ENCODE measurements around the gene LIPN.
"Not testable (repeated sequence)": the region's sequence is repeated elsewhere in the genome, so short reads cannot be mapped to it uniquely, and the experiment has no call there.

LIPN gene

DNA sequence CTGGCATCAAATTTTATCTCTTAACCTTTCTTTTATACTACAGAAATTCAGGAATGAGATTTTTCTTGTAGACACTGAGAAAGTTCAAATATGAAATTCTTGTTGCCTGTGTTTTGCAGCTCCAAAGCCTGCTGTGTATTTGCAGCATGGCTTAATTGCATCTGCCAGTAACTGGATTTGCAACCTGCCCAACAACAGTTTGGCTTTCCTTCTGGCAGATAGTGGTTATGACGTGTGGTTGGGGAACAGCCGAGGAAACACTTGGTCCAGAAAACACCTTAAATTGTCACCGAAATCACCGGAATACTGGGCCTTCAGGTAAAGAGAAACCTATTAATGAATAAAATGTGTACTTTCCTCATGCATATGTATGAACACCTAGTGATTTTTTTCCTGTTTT lies 29.0 kb upstream of the LIPN start:
- H3K4me1 ChIP-seq = no peaks in the 10 kb centered on the region
- TF ChIP-seq, protein P1, sequence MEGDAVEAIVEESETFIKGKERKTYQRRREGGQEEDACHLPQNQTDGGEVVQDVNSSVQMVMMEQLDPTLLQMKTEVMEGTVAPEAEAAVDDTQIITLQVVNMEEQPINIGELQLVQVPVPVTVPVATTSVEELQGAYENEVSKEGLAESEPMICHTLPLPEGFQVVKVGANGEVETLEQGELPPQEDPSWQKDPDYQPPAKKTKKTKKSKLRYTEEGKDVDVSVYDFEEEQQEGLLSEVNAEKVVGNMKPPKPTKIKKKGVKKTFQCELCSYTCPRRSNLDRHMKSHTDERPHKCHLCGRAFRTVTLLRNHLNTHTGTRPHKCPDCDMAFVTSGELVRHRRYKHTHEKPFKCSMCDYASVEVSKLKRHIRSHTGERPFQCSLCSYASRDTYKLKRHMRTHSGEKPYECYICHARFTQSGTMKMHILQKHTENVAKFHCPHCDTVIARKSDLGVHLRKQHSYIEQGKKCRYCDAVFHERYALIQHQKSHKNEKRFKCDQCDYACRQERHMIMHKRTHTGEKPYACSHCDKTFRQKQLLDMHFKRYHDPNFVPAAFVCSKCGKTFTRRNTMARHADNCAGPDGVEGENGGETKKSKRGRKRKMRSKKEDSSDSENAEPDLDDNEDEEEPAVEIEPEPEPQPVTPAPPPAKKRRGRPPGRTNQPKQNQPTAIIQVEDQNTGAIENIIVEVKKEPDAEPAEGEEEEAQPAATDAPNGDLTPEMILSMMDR (IDR thresholded peaks at IDR 0.05) = no peak
- no peaks in the 10 kb centered on the region for H3K36me3 ChIP-seq
- H3K4me3 ChIP-seq = no peak overlapping the region
- no peak overlapping the region for H3K27ac ChIP-seq
- peaks cover 0 to 9% of the 10 kb centered on the region in 2 donors for H3K27me3 ChIP-seq
- DNase-seq = no peak
- H3K9me3 ChIP-seq = no peaks in the 10 kb centered on the region
- intact Hi-C loops (cut with DNase I; ENCODE audit: low total_unique reads) = no loop called here

DNA sequence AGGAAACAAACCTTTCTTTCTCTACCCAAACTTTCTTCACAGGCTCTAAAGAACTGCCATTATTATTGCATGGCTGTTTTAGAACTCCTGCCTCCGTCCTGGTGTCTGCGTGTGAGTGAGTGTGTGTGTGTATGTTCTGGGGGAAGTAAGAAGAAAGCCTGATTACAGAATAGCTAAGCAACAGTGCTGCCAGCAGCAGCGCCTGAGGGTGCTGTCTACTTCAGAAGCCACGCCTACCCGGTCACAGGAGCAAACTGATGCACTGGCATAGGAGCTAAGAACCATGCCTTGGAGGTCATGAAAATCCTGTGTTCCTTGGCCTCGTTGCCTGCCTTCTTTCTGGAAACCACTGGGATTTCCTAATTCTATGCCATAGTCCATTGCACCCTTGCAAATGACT lies 28.5 kb upstream of the LIPN start:
- peak in 1 of 2 donors; percentile 59 for DNase-seq

DNA sequence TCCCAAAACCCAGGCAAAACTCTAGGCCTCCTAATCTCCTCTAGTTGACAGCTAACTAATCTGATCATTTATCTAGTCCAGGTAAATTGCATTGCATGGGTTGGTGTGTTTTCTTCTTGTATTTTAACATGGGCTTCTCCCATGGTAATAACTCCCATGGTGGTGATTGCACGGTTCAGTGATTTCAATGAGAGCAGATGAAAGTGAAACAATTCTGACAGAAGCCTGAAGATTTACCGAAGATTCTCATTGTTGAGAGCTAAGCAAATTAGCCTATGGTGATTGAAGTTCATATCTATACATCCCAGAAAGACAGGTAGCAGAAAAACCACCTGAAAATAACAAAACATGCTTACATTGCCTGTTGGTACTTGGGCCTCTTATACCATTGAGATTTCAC lies 26.6 kb upstream of the LIPN start:
- TF ChIP-seq, protein P1 (IDR thresholded peaks at IDR 0.05) = no peak
- Histone ChIP-seq H3K4me3 (no peak overlapping the region), H3K27me3 (peaks cover 0 to 5% of the 10 kb centered on the region in 2 donors), H3K4me1 (no peaks in the 10 kb centered on the region), H3K9me3 (no peaks in the 10 kb centered on the region), H3K36me3 (no peaks in the 10 kb centered on the region), H3K27ac (no peak overlapping the region)
- DNase-seq = no peak
- intact Hi-C loops (cut with DNase I; ENCODE audit: low total_unique reads) = no loop called here

More for the DNA sequence above, 28.5 kb upstream of the LIPN start:
- no peaks in the 10 kb centered on the region for H3K9me3 ChIP-seq
- H3K27ac ChIP-seq = no peak overlapping the region
- TF ChIP-seq, protein P1 (IDR thresholded peaks at IDR 0.05) = no peak
- H3K36me3 ChIP-seq = no peaks in the 10 kb centered on the region
- intact Hi-C loops (cut with DNase I; ENCODE audit: low total_unique reads) = no loop called here
- H3K4me1 ChIP-seq = no peaks in the 10 kb centered on the region
- no peak overlapping the region for H3K4me3 ChIP-seq
- peaks cover 0 to 9% of the 10 kb centered on the region in 2 donors for H3K27me3 ChIP-seq

DNA sequence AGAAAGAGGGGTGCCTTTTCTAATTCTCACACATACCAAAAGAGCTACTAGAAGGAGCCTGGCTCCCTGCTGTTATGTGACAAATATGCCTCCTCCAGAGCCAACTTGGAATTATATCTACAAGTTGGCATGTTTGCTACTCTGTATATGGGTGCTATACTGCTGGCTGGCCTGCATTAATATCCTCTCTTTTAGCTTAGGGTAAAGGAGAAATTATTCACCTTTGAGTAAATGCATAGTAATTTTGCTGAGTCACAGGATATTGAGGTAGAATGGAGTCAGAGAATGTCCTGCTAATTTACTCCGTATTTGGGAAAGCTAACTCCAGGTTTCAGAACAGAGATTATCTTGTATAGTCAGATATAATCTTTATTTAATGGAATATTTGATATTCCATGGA lies 24.2 kb upstream of the LIPN start:
- TF ChIP-seq, protein P1 (IDR thresholded peaks at IDR 0.05) = no peak
- no peak overlapping the region for H3K27ac ChIP-seq
- H3K9me3 ChIP-seq = no peaks in the 10 kb centered on the region
- peaks cover 0 to under 1% of the 10 kb centered on the region in 2 donors for H3K27me3 ChIP-seq
- no peak overlapping the region for H3K4me3 ChIP-seq
- H3K4me1 ChIP-seq = no peaks in the 10 kb centered on the region
- no peaks in the 10 kb centered on the region for H3K36me3 ChIP-seq
- DNase-seq = no peak
- intact Hi-C loops (cut with DNase I; ENCODE audit: low total_unique reads) = no loop called here

DNA sequence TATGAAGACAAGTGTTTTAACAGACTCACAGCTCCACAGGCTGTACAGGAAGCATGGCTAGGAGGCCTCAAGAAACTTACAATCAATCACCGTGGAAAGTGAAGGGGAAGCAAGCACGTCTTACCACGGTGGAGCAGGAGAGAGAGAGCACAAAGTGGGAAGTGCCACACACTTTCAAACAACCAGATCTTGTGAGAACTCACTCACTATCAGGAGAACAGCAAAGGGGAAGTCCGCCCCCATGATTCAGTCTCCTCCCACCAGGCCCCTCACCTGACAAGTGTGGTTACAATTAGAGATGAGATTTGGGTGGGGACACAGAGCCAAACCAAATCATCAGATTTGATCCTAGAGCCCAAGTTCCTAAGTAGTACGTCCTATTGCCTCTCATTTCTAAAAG lies 17.9 kb upstream of the LIPN start:
- DNase-seq; intact Hi-C loops (cut with DNase I; ENCODE audit: low total_unique reads); H3K27ac ChIP-seq; H3K4me1 ChIP-seq; H3K9me3 ChIP-seq; H3K4me3 ChIP-seq; H3K36me3 ChIP-seq; H3K27me3 ChIP-seq: not testable (repeated sequence)

DNA sequence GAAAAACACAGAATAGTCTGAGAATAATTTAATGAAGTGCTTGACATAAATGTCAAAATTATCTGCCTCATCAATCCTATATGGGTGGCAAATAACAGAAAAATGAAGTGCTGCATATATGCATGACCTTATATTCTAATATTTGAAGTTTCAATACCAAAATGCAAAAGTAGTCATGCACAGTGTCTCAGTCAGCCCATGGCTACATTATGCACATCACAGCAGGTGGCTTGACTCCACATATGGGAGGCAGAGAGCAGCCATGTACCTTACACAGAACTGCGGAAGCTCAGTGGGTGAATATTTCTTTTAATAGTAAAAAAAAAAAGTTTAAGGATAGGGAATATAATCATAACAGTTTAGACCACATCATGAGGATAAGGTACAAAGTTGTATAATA lies 17.4 kb upstream of the LIPN start:
- no peak overlapping the region for H3K27ac ChIP-seq
- H3K4me3 ChIP-seq = no peak overlapping the region
- intact Hi-C loops (cut with DNase I; ENCODE audit: low total_unique reads) = no loop called here
- TF ChIP-seq, protein P1 (IDR thresholded peaks at IDR 0.05) = no peak
- no peaks in the 10 kb centered on the region for H3K9me3 ChIP-seq
- H3K4me1 ChIP-seq = no peaks in the 10 kb centered on the region
- peaks cover 0 to 7% of the 10 kb centered on the region in 2 donors for H3K27me3 ChIP-seq
- no peak for DNase-seq
- H3K36me3 ChIP-seq = no peaks in the 10 kb centered on the region

Measured in tibial artery (tissue), 4 donors.